GM12878 (cell line): ENCODE measurements around the gene ACOT7. TPM values are rescaled to one million over a fixed set of nuclear protein-coding genes. Genes with fewer than 3 reads are reported as not detected.

Experiments used
- CREB1 ChIP-seq: IDR thresholded peaks from 2 replicates; pipeline ENCODE4 v1.6.1; 2012; ENCODE audit warnings: low read depth, mild to moderate bottlenecking, inconsistent platforms
- CTCF ChIP-seq, 3 experiments: IDR thresholded peaks in 2 of 3; conservative IDR thresholded peaks in 1 of 3; 2 replicates each; pipeline ENCODE4 v1.5.1; 2011; ENCODE audit warnings: low read depth in 3 of 3, low read length in 3 of 3, mild to moderate bottlenecking in 3 of 3, control low read depth in 2 of 3, moderate library complexity in 2 of 3, inconsistent platforms in 1 of 3, mixed read lengths in 1 of 3; ENCODE audit not compliant: control insufficient read depth in 2 of 3, insufficient read depth in 1 of 3; ENCODE audit errors: extremely low read depth in 1 of 3
- HDGF ChIP-seq: fragments of 450-650 bp; IDR thresholded peaks from 2 replicates; pipeline ENCODE4 v1.6.1; 2016; ENCODE audit warnings: antibody characterized with exemption
- IKZF1 ChIP-seq: fragments of 450-650 bp; conservative IDR thresholded peaks from 2 replicates; pipeline ENCODE4 v1.6.1; 2017; ENCODE audit warnings: antibody characterized with exemption, mild to moderate bottlenecking
- MTA2 ChIP-seq: fragments of 450-650 bp; IDR thresholded peaks from 2 replicates; pipeline ENCODE4 v1.6.1; 2016; ENCODE audit warnings: low read depth, mild to moderate bottlenecking, moderate library complexity
- MXI1 ChIP-seq: fragments of 150-350 bp; IDR thresholded peaks from 2 replicates; pipeline ENCODE4 v1.6.1; 2011; ENCODE audit warnings: low read depth, mild to moderate bottlenecking, inconsistent platforms, low read length, improper control_type of control experiment
- NFYB ChIP-seq: IDR thresholded peaks from 2 replicates; pipeline ENCODE4 v1.6.1; 2011; ENCODE audit warnings: low read depth, mild to moderate bottlenecking, low read length, improper control_type of control experiment, moderate library complexity; ENCODE audit not compliant: insufficient read depth
- NKRF ChIP-seq: fragments of 450-650 bp; conservative IDR thresholded peaks from 2 replicates; pipeline ENCODE4 v1.6.1; 2017; ENCODE audit warnings: mild to moderate bottlenecking, moderate library complexity
- PAX5 ChIP-seq: IDR thresholded peaks from 2 replicates; pipeline ENCODE4 v1.6.1; 2011; ENCODE audit warnings: low read depth, low read length, borderline replicate concordance
- RCOR1 ChIP-seq: conservative IDR thresholded peaks from 2 replicates; pipeline ENCODE4 v1.6.1; 2012; ENCODE audit warnings: low read depth, low read length, improper control_type of control experiment
- REST ChIP-seq: IDR thresholded peaks from 2 replicates; pipeline ENCODE4 v1.6.1; 2012; ENCODE audit warnings: mild to moderate bottlenecking, low read depth, low read length
- SMC3 ChIP-seq: IDR thresholded peaks from 2 replicates; pipeline ENCODE4 v1.6.1; 2011; ENCODE audit warnings: low read length, improper control_type of control experiment, borderline replicate concordance
- SPI1 ChIP-seq: IDR thresholded peaks from 2 replicates; pipeline ENCODE4 v1.6.1; 2011; ENCODE audit warnings: low read depth, mild to moderate bottlenecking, low read length, moderate library complexity, borderline replicate concordance; ENCODE audit not compliant: insufficient read depth
- SREBF1 ChIP-seq: IDR thresholded peaks from 2 replicates; pipeline ENCODE4 v1.6.1; 2012; ENCODE audit warnings: mild to moderate bottlenecking, low read length
- ZNF24 ChIP-seq: fragments of 450-650 bp; IDR thresholded peaks from 2 replicates; pipeline ENCODE4 v1.6.1; 2017; ENCODE audit warnings: antibody characterized with exemption, mild to moderate bottlenecking
- polyA plus RNA-seq, 11 experiments: library from polyadenylated mRNA; depleted of rRNA in 4 of 11; unstranded in 6 of 11; stranded (reverse) in 5 of 11; fragments of >200 nt; fragmentation: Nextera tagmentation in 4 of 11; fragmentation: Illumina TruSeq in 1 of 11; extraction: Ambion mirVana in 4 of 11; extraction: Trizol in 1 of 11; gene quantifications; 1 replicate in 1 of 11; 2 replicates in 10 of 11; pipeline versions ENCODE4 v1.2.1 to v1.2.3, GENCODE V29; 2011 to 2016; ENCODE audit warnings: inconsistent platforms in 2 of 11, missing spikeins in 2 of 11, low read depth in 1 of 11
- total RNA-seq, 4 experiments: library from RNA; depleted of rRNA in 3 of 4; stranded (reverse); fragments of >200 nt in 3 of 4; fragmentation: Illumina TruSeq in 1 of 4; extraction: Trizol in 1 of 4; gene quantifications; 2 replicates each; pipeline versions ENCODE4 v1.2.1 to v1.2.3, GENCODE V29; 2013 to 2021
- TF ChIP-seq, protein P1 (sequence below): IDR thresholded peaks from 2 replicates; pipeline ENCODE4 v1.6.1; 2012; ENCODE audit warnings: improper control_type of control experiment, low read depth, low read length; ENCODE audit not compliant: insufficient replicate concordance

Gene ACOT7
- total and polyA plus RNA-seq, 10 of the 15 experiments (the other 5 are each of a cell fraction or from before 2014, with no cell fraction given) = 8.9 to 206 (median 61.2) TPM

- TF ChIP-seq, protein P1, sequence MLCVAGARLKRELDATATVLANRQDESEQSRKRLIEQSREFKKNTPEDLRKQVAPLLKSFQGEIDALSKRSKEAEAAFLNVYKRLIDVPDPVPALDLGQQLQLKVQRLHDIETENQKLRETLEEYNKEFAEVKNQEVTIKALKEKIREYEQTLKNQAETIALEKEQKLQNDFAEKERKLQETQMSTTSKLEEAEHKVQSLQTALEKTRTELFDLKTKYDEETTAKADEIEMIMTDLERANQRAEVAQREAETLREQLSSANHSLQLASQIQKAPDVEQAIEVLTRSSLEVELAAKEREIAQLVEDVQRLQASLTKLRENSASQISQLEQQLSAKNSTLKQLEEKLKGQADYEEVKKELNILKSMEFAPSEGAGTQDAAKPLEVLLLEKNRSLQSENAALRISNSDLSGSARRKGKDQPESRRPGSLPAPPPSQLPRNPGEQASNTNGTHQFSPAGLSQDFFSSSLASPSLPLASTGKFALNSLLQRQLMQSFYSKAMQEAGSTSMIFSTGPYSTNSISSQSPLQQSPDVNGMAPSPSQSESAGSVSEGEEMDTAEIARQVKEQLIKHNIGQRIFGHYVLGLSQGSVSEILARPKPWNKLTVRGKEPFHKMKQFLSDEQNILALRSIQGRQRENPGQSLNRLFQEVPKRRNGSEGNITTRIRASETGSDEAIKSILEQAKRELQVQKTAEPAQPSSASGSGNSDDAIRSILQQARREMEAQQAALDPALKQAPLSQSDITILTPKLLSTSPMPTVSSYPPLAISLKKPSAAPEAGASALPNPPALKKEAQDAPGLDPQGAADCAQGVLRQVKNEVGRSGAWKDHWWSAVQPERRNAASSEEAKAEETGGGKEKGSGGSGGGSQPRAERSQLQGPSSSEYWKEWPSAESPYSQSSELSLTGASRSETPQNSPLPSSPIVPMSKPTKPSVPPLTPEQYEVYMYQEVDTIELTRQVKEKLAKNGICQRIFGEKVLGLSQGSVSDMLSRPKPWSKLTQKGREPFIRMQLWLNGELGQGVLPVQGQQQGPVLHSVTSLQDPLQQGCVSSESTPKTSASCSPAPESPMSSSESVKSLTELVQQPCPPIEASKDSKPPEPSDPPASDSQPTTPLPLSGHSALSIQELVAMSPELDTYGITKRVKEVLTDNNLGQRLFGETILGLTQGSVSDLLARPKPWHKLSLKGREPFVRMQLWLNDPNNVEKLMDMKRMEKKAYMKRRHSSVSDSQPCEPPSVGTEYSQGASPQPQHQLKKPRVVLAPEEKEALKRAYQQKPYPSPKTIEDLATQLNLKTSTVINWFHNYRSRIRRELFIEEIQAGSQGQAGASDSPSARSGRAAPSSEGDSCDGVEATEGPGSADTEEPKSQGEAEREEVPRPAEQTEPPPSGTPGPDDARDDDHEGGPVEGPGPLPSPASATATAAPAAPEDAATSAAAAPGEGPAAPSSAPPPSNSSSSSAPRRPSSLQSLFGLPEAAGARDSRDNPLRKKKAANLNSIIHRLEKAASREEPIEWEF = no peak
- TF ChIP-seq NFYB (no peak), CREB1 (0 out of 2 replicates have a peak, but pooled peaks have one; percentile 15), IKZF1 (peak; percentile 75), MXI1 (peak; percentile 87), PAX5 (peak; percentile 58; the same call in 1 of the 2 replicates), RCOR1 (peak; percentile 97), NKRF (peak; percentile 92), CTCF (IDR thresholded peaks at IDR 0.05 in 2 of 3, conservative IDR thresholded peaks at IDR 0.05 in 1 of 3; ENCODE audit: control insufficient read depth in 2 of 3, extremely low read depth in 1 of 3, insufficient read depth in 1 of 3, low read depth in 3 of 3, low read length in 3 of 3) (peak; percentile 73 to 96 (median 85)), REST (peak; percentile 100), SREBF1 (no peak), SPI1 (0 out of 2 replicates have a peak, but pooled peaks have one; percentile 14), SMC3 (peak; percentile 73), ZNF24 (0 out of 2 replicates have a peak, but pooled peaks have one; percentile 40), MTA2 (no peak), HDGF (no peak)
These were observed 148.3 kb downstream of the ACOT7 start (continued) for GRCh38 chr1:6245086-6245868.
